HepG2 (cell line): ENCODE data around the gene RABEPK. TPM values are rescaled to one million over a fixed set of nuclear protein-coding genes. Genes with fewer than 3 reads are reported as not detected.

Experiments used
- ATF7 ChIP-seq, 2 experiments: fragments of 450-650 bp in 1 of 2; sonication (generic) in 1 of 2; formaldehyde crosslinking in 1 of 2; IDR thresholded peaks; 2 replicates each; pipeline versions ENCODE4 v1.4.0 to v1.6.1; 2016 to 2020; ENCODE audit warnings: antibody characterized with exemption in 1 of 2, mild to moderate bottlenecking in 1 of 2, missing genetic modification reagents in 1 of 2
- BCL6 ChIP-seq: IDR thresholded peaks from 2 replicates; pipeline ENCODE4 v1.6.1; 2016; ENCODE audit warnings: missing genetic modification reagents, missing compliant biosample characterization
- CEBPB ChIP-seq: IDR thresholded peaks from 2 replicates; pipeline ENCODE4 v1.6.1; 2011; ENCODE audit warnings: low read depth, low read length, improper control_type of control experiment, borderline replicate concordance
- FOSL2 ChIP-seq: sonication (generic); formaldehyde crosslinking; IDR thresholded peaks from 2 replicates; pipeline ENCODE4 v1.4.0; 2020; ENCODE audit warnings: missing genetic modification reagents
- GMEB1 ChIP-seq: sonication (generic); formaldehyde crosslinking; IDR thresholded peaks from 2 replicates; pipeline ENCODE4 v1.5.1; 2020; ENCODE audit warnings: missing genetic modification reagents, mild to moderate bottlenecking, borderline replicate concordance
- IKZF4 ChIP-seq: sonication (generic); formaldehyde crosslinking; IDR thresholded peaks from 2 replicates; pipeline ENCODE4 v1.5.1; 2020; ENCODE audit warnings: borderline replicate concordance, mild to moderate bottlenecking, low read depth, missing genetic modification reagents; ENCODE audit errors: not compliant biosample characterization
- IRF2 ChIP-seq: IDR thresholded peaks from 2 replicates; pipeline ENCODE4 v1.6.1; 2018; ENCODE audit warnings: missing genetic modification reagents, missing compliant biosample characterization
- MAF1 ChIP-seq: sonication (generic); formaldehyde crosslinking; IDR thresholded peaks from 2 replicates; pipeline ENCODE4 v1.5.0; 2020; ENCODE audit warnings: missing genetic modification reagents, borderline replicate concordance
- MEIS1 ChIP-seq: sonication (generic); formaldehyde crosslinking; IDR thresholded peaks from 2 replicates; pipeline ENCODE4 v1.9.0; 2021; ENCODE audit warnings: mild to moderate bottlenecking, missing genetic modification reagents, moderate library complexity, borderline replicate concordance
- MEIS2 ChIP-seq: sonication (generic); formaldehyde crosslinking; IDR thresholded peaks from 2 replicates; pipeline ENCODE4 v1.9.0; 2021; ENCODE audit warnings: mild to moderate bottlenecking, missing genetic modification reagents
- MTF1 ChIP-seq: sonication (generic); formaldehyde crosslinking; IDR thresholded peaks from 2 replicates; pipeline ENCODE4 v1.5.0; 2020; ENCODE audit warnings: missing genetic modification reagents
- NBN ChIP-seq: fragments of 450-650 bp; conservative IDR thresholded peaks from 2 replicates; pipeline ENCODE4 v1.6.1; 2017
- NFATC3 ChIP-seq: sonication (generic); formaldehyde crosslinking; IDR thresholded peaks from 2 replicates; pipeline ENCODE4 v1.5.1; 2020; ENCODE audit warnings: mild to moderate bottlenecking, missing genetic modification reagents
- NFKB2 ChIP-seq: sonication (generic); formaldehyde crosslinking; IDR thresholded peaks from 2 replicates; pipeline ENCODE4 v1.4.0; 2020; ENCODE audit warnings: missing genetic modification reagents, borderline replicate concordance
- PPARG ChIP-seq: conservative IDR thresholded peaks from 2 replicates; pipeline ENCODE4 v1.6.1; 2016; ENCODE audit warnings: missing biosample characterization, missing genetic modification reagents
- RBFOX2 ChIP-seq: fragments of 200-400 bp; formaldehyde crosslinking; IDR thresholded peaks from 2 replicates; pipeline ENCODE4 v1.6.1; 2017; ENCODE audit warnings: low read depth, mild to moderate bottlenecking, low read length
- SMAD1 ChIP-seq: sonication (generic); formaldehyde crosslinking; IDR thresholded peaks from 2 replicates; pipeline ENCODE4 v1.4.0; 2020; ENCODE audit warnings: missing genetic modification reagents, low read depth, mild to moderate bottlenecking, borderline replicate concordance
- SNAI1 ChIP-seq: sonication (generic); formaldehyde crosslinking; IDR thresholded peaks from 2 replicates; pipeline ENCODE4 v1.5.0; 2020; ENCODE audit warnings: mild to moderate bottlenecking, missing genetic modification reagents, borderline replicate concordance
- SOX13 ChIP-seq, 3 experiments: fragments of 450-650 bp in 1 of 3; sonication (generic) in 1 of 3; formaldehyde crosslinking in 1 of 3; IDR thresholded peaks in 2 of 3; conservative IDR thresholded peaks in 1 of 3; 2 replicates each; pipeline versions ENCODE4 v1.5.0 to v1.6.1; 2016 to 2020; ENCODE audit warnings: antibody characterized with exemption in 1 of 3, mild to moderate bottlenecking in 1 of 3, missing compliant biosample characterization in 1 of 3, missing genetic modification reagents in 1 of 3, moderate library complexity in 1 of 3
- TBX3 ChIP-seq: fragments of 450-650 bp; IDR thresholded peaks from 2 replicates; pipeline ENCODE4 v1.6.1; 2017; ENCODE audit warnings: antibody characterized with exemption, mild to moderate bottlenecking, inconsistent platforms, borderline replicate concordance
- ZNF17 ChIP-seq: sonication (generic); formaldehyde crosslinking; IDR thresholded peaks from 2 replicates; pipeline ENCODE4 v1.5.0; 2020; ENCODE audit warnings: mild to moderate bottlenecking, missing genetic modification reagents
- ZNF24 ChIP-seq: fragments of 450-650 bp; IDR thresholded peaks from 2 replicates; pipeline ENCODE4 v1.6.1; 2017; ENCODE audit warnings: antibody characterized with exemption, mild to moderate bottlenecking
- ZNF570 ChIP-seq: sonication (generic); formaldehyde crosslinking; IDR thresholded peaks from 2 replicates; pipeline ENCODE4 v1.4.0; 2020; ENCODE audit warnings: mild to moderate bottlenecking, missing genetic modification reagents, borderline replicate concordance
- ZNF589 ChIP-seq: sonication (generic); formaldehyde crosslinking; conservative IDR thresholded peaks from 2 replicates; pipeline ENCODE4 v1.8.0; 2022; ENCODE audit warnings: mild to moderate bottlenecking, moderate library complexity, missing genetic modification reagents
- ZNF607 ChIP-seq: sonication (generic); formaldehyde crosslinking; IDR thresholded peaks from 2 replicates; pipeline ENCODE4 v1.5.1; 2020; ENCODE audit warnings: missing genetic modification reagents, mild to moderate bottlenecking, borderline replicate concordance
- polyA plus RNA-seq, 8 experiments: library from polyadenylated mRNA; depleted of rRNA in 3 of 8; stranded (reverse) in 7 of 8; unstranded in 1 of 8; fragments of >200 nt; fragmentation: Illumina TruSeq in 4 of 8; extraction: Trizol in 4 of 8; gene quantifications; 2 replicates each; pipeline versions ENCODE4 v1.2.1 to v1.2.3, GENCODE V29; 2011 to 2016; ENCODE audit warnings: low read depth in 4 of 8, missing spikeins in 1 of 8, mixed read lengths in 1 of 8; ENCODE audit not compliant: insufficient read depth in 1 of 8
- total RNA-seq, 5 experiments: library from RNA; depleted of rRNA; stranded (reverse); fragments of >200 nt; fragmentation: Illumina TruSeq; extraction: Trizol; gene quantifications; 2 replicates each; pipeline ENCODE4 v1.2.3, GENCODE V29; 2016; ENCODE audit warnings: low read depth in 1 of 5
- TF ChIP-seq, protein P1 (sequence below): IDR thresholded peaks from 2 replicates; pipeline ENCODE4 v1.6.1; 2016; ENCODE audit warnings: low read depth, borderline replicate concordance
- TF ChIP-seq, protein P2 (sequence below): IDR thresholded peaks from 2 replicates; pipeline ENCODE4 v1.6.1; 2016; ENCODE audit warnings: mild to moderate bottlenecking, missing biosample characterization, missing genetic modification reagents

Gene RABEPK
- total and polyA plus RNA-seq, 2 of the 13 experiments (the other 11 are each of a cell fraction or from before 2014, with no cell fraction given) = 75.5 to 90.0 TPM

DNA sequence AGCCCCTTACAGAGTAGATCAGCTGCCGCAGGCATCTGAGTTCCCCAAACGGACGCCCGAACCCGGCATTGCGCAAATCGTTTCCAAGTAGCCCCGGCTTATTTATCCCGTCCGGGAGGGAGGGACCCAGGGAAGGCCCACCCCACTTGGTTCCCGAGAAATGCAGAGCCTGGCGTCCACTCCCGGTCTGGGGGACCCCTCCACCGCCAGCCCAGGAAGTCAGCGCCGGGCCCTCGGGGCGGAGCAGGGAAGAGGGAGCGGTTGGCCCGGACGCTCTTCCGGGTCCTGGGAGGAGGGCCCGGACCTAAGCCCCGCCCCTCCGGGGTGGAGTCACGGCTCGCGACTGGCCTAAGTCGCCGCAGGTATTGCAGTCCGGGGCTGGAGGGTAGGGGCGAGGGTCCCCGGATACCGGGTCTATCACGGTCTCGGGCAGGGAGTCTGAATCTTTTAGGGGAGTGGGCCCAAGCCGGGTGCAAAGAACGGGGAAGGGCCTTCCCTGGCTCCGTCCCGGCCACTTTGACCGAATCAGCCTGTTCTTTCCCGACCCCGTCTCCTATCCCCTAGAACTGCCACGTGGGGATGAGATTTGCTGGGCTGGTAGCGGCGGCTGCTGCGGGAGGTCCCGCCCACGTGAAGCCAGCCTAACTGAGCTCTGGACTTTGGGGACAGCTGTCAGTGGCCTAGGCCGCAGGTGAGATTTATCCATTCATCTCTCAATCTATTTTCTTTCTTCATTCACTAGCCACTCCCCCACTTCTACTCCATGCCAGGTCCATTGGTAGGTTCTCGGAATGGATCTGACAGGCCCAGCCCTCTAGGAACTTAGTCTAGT, at the start of gene RABEPK (continued):
- no peak for TF ChIP-seq ZNF24
- TF ChIP-seq GMEB1 = peak; percentile 65; the same call in 1 of the 2 replicates
- peak; percentile 64; the same call in 1 of the 2 replicates for TF ChIP-seq ZNF17 (CRISPR knock-in tag)
- TF ChIP-seq SNAI1 (CRISPR knock-in tag) = peak; percentile 88; the same call in 1 of the 2 replicates
- TF ChIP-seq TBX3 = no peak
- peak; percentile 13 for TF ChIP-seq BCL6 (CRISPR knock-in tag)
- TF ChIP-seq ZNF570 = no peak
- TF ChIP-seq MEIS1 = no peak
- TF ChIP-seq ZNF607 (CRISPR knock-in tag) = peak; percentile 87; the same call in 1 of the 2 replicates
- TF ChIP-seq RBFOX2 = peak; percentile 93
- no peak; the same call in 1 of the 2 replicates for TF ChIP-seq SOX13 (IDR thresholded peaks at IDR 0.05)
- TF ChIP-seq SOX13 (CRISPR knock-in tag; conservative IDR thresholded peaks at IDR 0.05 in 1 of 2, IDR thresholded peaks at IDR 0.05 in 1 of 2) = peak; percentile 21 to 71; a peak in 1 of 4 replicates
- TF ChIP-seq NFATC3 = peak; percentile 30; the same call in 1 of the 2 replicates
- TF ChIP-seq IKZF4 = peak; percentile 79
- TF ChIP-seq SMAD1 (CRISPR knock-in tag) = peak; percentile 28; the same call in 1 of the 2 replicates
- TF ChIP-seq FOSL2 (CRISPR knock-in tag) = peak; percentile 29
- TF ChIP-seq ATF7 (IDR thresholded peaks at IDR 0.05) = no peak
- no peak for TF ChIP-seq ATF7 (CRISPR knock-in tag; IDR thresholded peaks at IDR 0.05)
- TF ChIP-seq, protein P1, sequence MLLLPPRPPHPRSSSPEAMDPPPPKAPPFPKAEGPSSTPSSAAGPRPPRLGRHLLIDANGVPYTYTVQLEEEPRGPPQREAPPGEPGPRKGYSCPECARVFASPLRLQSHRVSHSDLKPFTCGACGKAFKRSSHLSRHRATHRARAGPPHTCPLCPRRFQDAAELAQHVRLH = peak; percentile 55; the same call in 1 of the 2 replicates
- TF ChIP-seq, protein P2, sequence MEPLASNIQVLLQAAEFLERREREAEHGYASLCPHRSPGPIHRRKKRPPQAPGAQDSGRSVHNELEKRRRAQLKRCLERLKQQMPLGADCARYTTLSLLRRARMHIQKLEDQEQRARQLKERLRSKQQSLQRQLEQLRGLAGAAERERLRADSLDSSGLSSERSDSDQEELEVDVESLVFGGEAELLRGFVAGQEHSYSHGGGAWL (CRISPR knock-in tag) = peak; percentile 80
- TF ChIP-seq ZNF589 (CRISPR knock-in tag) = 0 out of 2 replicates have a peak, but pooled peaks have one; percentile 64
- TF ChIP-seq MEIS2 (CRISPR knock-in tag) = peak; percentile 36; the same call in 1 of the 2 replicates
- no peak for TF ChIP-seq NBN
- peak; percentile 76 for TF ChIP-seq IRF2 (CRISPR knock-in tag)
- peak; percentile 71; the same call in 1 of the 2 replicates for TF ChIP-seq CEBPB
- TF ChIP-seq NFKB2 (CRISPR knock-in tag) = 0 out of 2 replicates have a peak, but pooled peaks have one; percentile 43
- TF ChIP-seq PPARG (CRISPR knock-in tag) = 0 out of 2 replicates have a peak, but pooled peaks have one; percentile 10
- TF ChIP-seq MTF1 (CRISPR knock-in tag) = no peak
- no peak for TF ChIP-seq MAF1 (CRISPR knock-in tag)
